K562 (cell line): Measurements from ENCODE around the gene NUP50. TPM values are rescaled to one million over a fixed set of nuclear protein-coding genes. Genes with fewer than 3 reads are reported as not detected.
A peak's percentile ranks its signal among the peaks of the same experiment; 100 is the strongest.

Experiments
- ATAC-seq: fragments of 200-7000 bp; cut with Tn5 transposase; 3 replicates; pipeline ENCODE4 v1.9.1; 2020; ENCODE audit warnings: moderate library complexity
- BruUV-seq: library from RNA; stranded (reverse); fragments of 400-500 nt; replicated peaks from 2 replicates; lab custom pipeline; 2021; lab: Mats Ljungman, UMichigan
- CTCF ChIA-PET: fragments of 300-600 bp; formaldehyde crosslinking; extraction: SDS; loops from one replicate; lab custom pipeline; 2021; ENCODE audit warnings: low intra/inter-chr PET ratio; lab: Yijun Ruan, JAX
- POLR2A ChIA-PET: fragments of 300-600, 350-650 bp; sonication (Branson Sonifier 250); formaldehyde crosslinking; extraction: SDS; loops from one replicate; lab custom pipeline; 2021; ENCODE audit warnings: antibody characterized with exemption, inconsistent platforms; lab: Yijun Ruan, JAX
- DNase-seq, 4 experiments: peaks; one replicate each; pipeline versions ENCODE4 v3.0.0 to v3.0.0-alpha.2; 2011 to 2018; ENCODE audit warnings: low spot score in 3 of 4, mixed read lengths in 3 of 4; ENCODE audit errors: extremely low read depth in 1 of 4
- FAIRE-seq: peaks from 2 replicates; lab custom pipeline; 2011; peaks lifted over from hg19 to GRCh38; lab: Jason Lieb, UNC
- H2AFZ ChIP-seq: 2 replicates; pipeline ENCODE4 v1.6.0; 2011; ENCODE audit warnings: low read depth, low read length, control low read depth, inconsistent platforms
- H3K27ac ChIP-seq: fragments of 200-600 bp; 3 replicates; pipeline ENCODE4 v1.8.0; 2011; ENCODE audit warnings: low read depth, mild to moderate bottlenecking, control low read depth, inconsistent platforms, low read length, moderate library complexity, mixed read lengths; ENCODE audit errors: extremely low read depth
- H3K27me3 ChIP-seq, 2 experiments: fragments of 300-600 bp in 1 of 2; 2 replicates in 1 of 2; 3 replicates in 1 of 2; pipeline versions ENCODE4 v1.6.0 to v1.8.0; 2011; ENCODE audit warnings: inconsistent platforms in 2 of 2, low read length in 2 of 2, mild to moderate bottlenecking in 1 of 2, mixed read lengths in 1 of 2, moderate library complexity in 1 of 2; ENCODE audit not compliant: control insufficient read depth in 2 of 2, insufficient read depth in 2 of 2
- H3K36me3 ChIP-seq: fragments of 300-600 bp; 3 replicates; pipeline ENCODE4 v1.8.0; 2011; ENCODE audit warnings: mild to moderate bottlenecking, low read length, inconsistent platforms; ENCODE audit not compliant: control insufficient read depth, insufficient read depth
- H3K4me1 ChIP-seq, 2 experiments: fragments of 200-600 bp in 1 of 2; replicated peaks in 1 of 2; 2 replicates in 1 of 2; 3 replicates in 1 of 2; pipeline versions ENCODE4 v1.5.1 to v1.8.0; 2011; ENCODE audit warnings: inconsistent platforms in 2 of 2, low read length in 2 of 2, mild to moderate bottlenecking in 1 of 2, mixed read lengths in 1 of 2, moderate library complexity in 1 of 2; ENCODE audit not compliant: control insufficient read depth in 2 of 2, insufficient read depth in 2 of 2
- H3K4me2 ChIP-seq: 2 replicates; pipeline ENCODE4 v1.6.1; 2011; ENCODE audit warnings: low read length, control low read depth, inconsistent platforms, mixed read lengths; ENCODE audit not compliant: insufficient read depth
- H3K4me3 ChIP-seq: fragments of 200-600 bp; sonication (generic), shearing (Covaris generic); 2 replicates; pipeline ENCODE4 v1.5.1; 2016; ENCODE audit warnings: control low read depth, inconsistent platforms
- H3K79me2 ChIP-seq: fragments of 200-600 bp; 3 replicates; pipeline ENCODE4 v1.8.0; 2011; ENCODE audit warnings: low read length, inconsistent platforms; ENCODE audit not compliant: control insufficient read depth, insufficient read depth
- H3K9ac ChIP-seq, 2 experiments: 2 replicates each; pipeline versions ENCODE4 v1.6.0 to v1.6.1; 2011; ENCODE audit warnings: low read depth in 2 of 2, low read length in 2 of 2, control low read depth in 1 of 2, inconsistent platforms in 1 of 2, mild to moderate bottlenecking in 1 of 2, mixed read lengths in 1 of 2; ENCODE audit not compliant: insufficient read depth in 1 of 2
- H3K9me1 ChIP-seq: one replicate; pipeline ENCODE4 v1.6.0; 2011; ENCODE audit warnings: inconsistent platforms, mild to moderate bottlenecking, low read length, moderate library complexity; ENCODE audit not compliant: control insufficient read depth, insufficient read depth
- H3K9me3 ChIP-seq: replicated peaks from 2 replicates; pipeline ENCODE4 v1.5.1; 2011; ENCODE audit warnings: low read depth, low read length, inconsistent platforms; ENCODE audit not compliant: control insufficient read depth, insufficient read depth
- H4K20me1 ChIP-seq: replicated peaks from 2 replicates; pipeline ENCODE4 v1.6.1; 2011; ENCODE audit warnings: low read length, inconsistent platforms, mixed read lengths; ENCODE audit not compliant: control insufficient read depth, insufficient read depth
- GTF3C2 ChIP-seq: IDR thresholded peaks from 3 replicates; pipeline ENCODE4 v1.6.1; 2011; ENCODE audit warnings: borderline replicate concordance, mild to moderate bottlenecking, moderate library complexity; ENCODE audit not compliant: insufficient read length; ENCODE audit errors: extremely low read depth
- HBP1 ChIP-seq: fragments of 450-650 bp; formaldehyde crosslinking; IDR thresholded peaks from 2 replicates; pipeline ENCODE4 v1.4.0; 2022; ENCODE audit warnings: missing genetic modification characterization
- KDM5B ChIP-seq: fragments of 200-600 bp; sonication (generic); IDR thresholded peaks from 2 replicates; pipeline ENCODE4 v1.6.1; 2012; ENCODE audit warnings: low read depth, mild to moderate bottlenecking, moderate library complexity, low read length, control low read depth, inconsistent platforms; ENCODE audit not compliant: insufficient replicate concordance
- MYNN ChIP-seq, 2 experiments: sonication (generic); formaldehyde crosslinking in 1 of 2; IDR thresholded peaks; 2 replicates each; pipeline versions ENCODE4 v1.5.0 to v1.6.1; 2016 to 2020; ENCODE audit warnings: antibody characterized with exemption in 1 of 2, missing genetic modification reagents in 1 of 2
- TAF15 ChIP-seq: fragments of 200-400 bp; formaldehyde crosslinking; IDR thresholded peaks from 2 replicates; pipeline ENCODE4 v1.6.1; 2017; ENCODE audit warnings: mild to moderate bottlenecking, low read depth, low read length, moderate library complexity
- TCF3 ChIP-seq: sonication (generic); formaldehyde crosslinking; IDR thresholded peaks from 2 replicates; pipeline ENCODE4 v1.4.0; 2020; ENCODE audit warnings: mild to moderate bottlenecking, missing genetic modification reagents
- WGBS: fragments of 100-300 bp; shearing (Covaris generic); methylation state at CpG from one replicate; pipeline ENCODE4 v1.1.6; 2016; ENCODE audit warnings: low coverage, mixed read lengths; ENCODE audit not compliant: insufficient coverage; ENCODE audit errors: missing lambda C conversion rate; 5-methylcytosine and 5-hydroxymethylcytosine counted together
- in situ Hi-C: fragments of 300-500 bp; cut with MboI; formaldehyde crosslinking; loops from 4 replicates; pipeline ENCODE4 v1.15.0; 2018; ENCODE audit warnings: inconsistent platforms, mixed read lengths
- intact Hi-C: fragments of 100-400 bp; cut with micrococcal nuclease; formaldehyde crosslinking; loops from 2 replicates; pipeline ENCODE4 v1.14.2; 2022
- polyA plus RNA-seq, 8 experiments: library from polyadenylated mRNA; depleted of rRNA in 4 of 8; stranded (reverse) in 5 of 8; unstranded in 3 of 8; fragments of >200 nt; fragmentation: Nextera tagmentation in 2 of 8; fragmentation: Illumina TruSeq in 1 of 8; extraction: Ambion mirVana in 2 of 8; extraction: Trizol in 1 of 8; gene quantifications; 2 replicates each; pipeline versions ENCODE4 v1.2.1 to v1.2.3, GENCODE V29; 2011 to 2014; ENCODE audit warnings: inconsistent platforms in 1 of 8, missing spikeins in 1 of 8
- total RNA-seq, 7 experiments: library from RNA; depleted of rRNA in 6 of 7; stranded (reverse); fragments of >200 nt in 6 of 7; fragmentation: Illumina TruSeq in 2 of 7; extraction: Trizol in 2 of 7; gene quantifications; 2 replicates each; pipeline versions ENCODE4 v1.2.1 to v1.2.3, GENCODE V29; 2011 to 2021; ENCODE audit warnings: low replicate concordance in 1 of 7
- TF ChIP-seq, protein P1 (sequence below): fragments of 450-650 bp; IDR thresholded peaks from 2 replicates; pipeline ENCODE4 v1.6.1; 2016; ENCODE audit warnings: borderline replicate concordance

The NUP50 gene
- total and polyA plus RNA-seq, 9 of the 15 experiments (the other 6 are each of a cell fraction or from before 2014, with no cell fraction given), result 23.8 to 83.7 (median 55.3) TPM

GRCh38 chr22:45159652-45160462 lies 3.9 kb upstream of the NUP50 start (continued):
- TF ChIP-seq, protein P1, sequence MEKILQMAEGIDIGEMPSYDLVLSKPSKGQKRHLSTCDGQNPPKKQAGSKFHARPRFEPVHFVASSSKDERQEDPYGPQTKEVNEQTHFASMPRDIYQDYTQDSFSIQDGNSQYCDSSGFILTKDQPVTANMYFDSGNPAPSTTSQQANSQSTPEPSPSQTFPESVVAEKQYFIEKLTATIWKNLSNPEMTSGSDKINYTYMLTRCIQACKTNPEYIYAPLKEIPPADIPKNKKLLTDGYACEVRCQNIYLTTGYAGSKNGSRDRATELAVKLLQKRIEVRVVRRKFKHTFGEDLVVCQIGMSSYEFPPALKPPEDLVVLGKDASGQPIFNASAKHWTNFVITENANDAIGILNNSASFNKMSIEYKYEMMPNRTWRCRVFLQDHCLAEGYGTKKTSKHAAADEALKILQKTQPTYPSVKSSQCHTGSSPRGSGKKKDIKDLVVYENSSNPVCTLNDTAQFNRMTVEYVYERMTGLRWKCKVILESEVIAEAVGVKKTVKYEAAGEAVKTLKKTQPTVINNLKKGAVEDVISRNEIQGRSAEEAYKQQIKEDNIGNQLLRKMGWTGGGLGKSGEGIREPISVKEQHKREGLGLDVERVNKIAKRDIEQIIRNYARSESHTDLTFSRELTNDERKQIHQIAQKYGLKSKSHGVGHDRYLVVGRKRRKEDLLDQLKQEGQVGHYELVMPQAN, result no peak
- TF ChIP-seq TAF15, result no peak
- TF ChIP-seq TCF3, result peak; percentile 28; the same call in 1 of the 2 replicates
- TF ChIP-seq, all 486 proteins: peak for 5

DNA sequence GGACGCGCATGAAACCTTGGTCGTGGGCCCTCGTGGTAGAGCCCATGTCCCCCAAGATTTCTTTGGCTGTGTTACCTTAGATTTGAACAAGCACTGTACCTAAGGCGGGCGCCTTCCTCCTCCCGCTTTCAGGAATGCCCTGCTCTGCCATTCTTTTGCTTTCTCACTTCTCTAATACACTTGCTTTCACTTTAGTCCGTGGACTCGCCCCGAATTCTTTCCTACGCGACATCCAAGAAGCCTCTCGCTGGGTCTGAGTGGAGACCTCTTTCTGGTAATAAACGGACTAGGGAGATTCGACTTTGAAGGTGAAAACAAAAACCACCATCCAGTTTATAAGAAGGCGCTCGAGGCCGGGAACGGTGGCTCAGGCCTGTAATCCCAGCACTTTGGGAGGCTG lies 1.2 kb upstream of the NUP50 start:
- BruUV-seq, result TSS peak; percentile 57
- FAIRE-seq (no peak), DNase-seq (no peak), ATAC-seq (no peak)
- CTCF ChIA-PET, result no interaction called here
- POLR2A ChIA-PET, result no interaction called here
- Histone ChIP-seq H2AFZ (no peak overlapping the region), H3K27ac (no peak overlapping the region), H3K4me1 (peaks cover 5 to 20% of the 10 kb centered on the region in 2 experiments; a peak in 4 of 5 replicates), H3K79me2 (peaks cover 80% of the 10 kb centered on the region), H4K20me1 (0 out of 2 replicates have a peak, but pooled peaks cover 6% of the 10 kb centered on the region), H3K4me3 (peak overlapping the region; percentile 80), H3K9ac (peak overlapping the region; percentile 83 to 92; a peak in 3 of 4 replicates), H3K9me3 (no peaks in the 10 kb centered on the region), H3K36me3 (peaks cover 27% of the 10 kb centered on the region), H3K27me3 (no peaks in the 10 kb centered on the region), H3K9me1 (no peaks in the 10 kb centered on the region), H3K4me2 (peak overlapping the region; percentile 81)
- 41% methylated on average over 13 of the region's 19 CpGs for WGBS
- in situ Hi-C loops, result no loop called here
- intact Hi-C loops, result no loop called here
- TF ChIP-seq GTF3C2 (no peak), HBP1 (CRISPR knock-in tag) (no peak), KDM5B (no peak), MYNN (IDR thresholded peaks at IDR 0.05) (no peak), MYNN (CRISPR knock-in tag; IDR thresholded peaks at IDR 0.05) (no peak)
